ENCODE data around the gene XPO6. TPM values are rescaled to one million over a fixed set of nuclear protein-coding genes. Genes with fewer than 3 reads are reported as not detected.

Gene XPO6
- total RNA-seq, 1 donor from 2014 or later = 61.5 TPM

GRCh38 chr16:28208824-28209223 lies 2.9 kb downstream of the XPO6 start:
- DNase-seq (ENCODE audit: low read depth in 2 of 2) = peak; percentile 80 to 81

GRCh38 chr16:28208131-28208530 lies 3.6 kb downstream of the XPO6 start:
- DNase-seq (ENCODE audit: low read depth in 2 of 2) = no peak

GRCh38 chr16:28207399-28207798 lies 4.4 kb downstream of the XPO6 start:
- no peak for DNase-seq (ENCODE audit: low read depth in 2 of 2)

GRCh38 chr16:28205974-28206373 lies 5.8 kb downstream of the XPO6 start:
- DNase-seq (ENCODE audit: low read depth in 2 of 2) = no peak

- DNase-seq (ENCODE audit: low read depth in 2 of 2) = no peak
These were observed 6.5 kb downstream of the XPO6 start for GRCh38 chr16:28205117-28205899.

- DNase-seq (ENCODE audit: low read depth in 2 of 2) = no peak
These were observed 7.1 kb downstream of the XPO6 start for GRCh38 chr16:28204622-28205021.

GRCh38 chr16:28204204-28204603 lies 7.6 kb downstream of the XPO6 start:
- DNase-seq (ENCODE audit: low read depth in 2 of 2) = no peak

GRCh38 chr16:28202147-28202746 lies 9.5 kb downstream of the XPO6 start:
- peak in 1 of 2 donors; percentile 42 for DNase-seq (ENCODE audit: low read depth in 2 of 2)

GRCh38 chr16:28200661-28201060 lies 11.1 kb downstream of the XPO6 start:
- no peak for DNase-seq (ENCODE audit: low read depth in 2 of 2)

- no peak for DNase-seq (ENCODE audit: low read depth in 2 of 2)
These were observed 15.3 kb downstream of the XPO6 start for GRCh38 chr16:28196387-28196987.

- no peak for DNase-seq (ENCODE audit: low read depth in 2 of 2)
These were observed 15.9 kb downstream of the XPO6 start for GRCh38 chr16:28195859-28196258.

GRCh38 chr16:28193530-28194423 lies 18.0 kb downstream of the XPO6 start:
- DNase-seq (ENCODE audit: low read depth in 2 of 2) = peak; percentile 59 to 61

GRCh38 chr16:28192806-28193529 lies 18.8 kb downstream of the XPO6 start:
- DNase-seq (ENCODE audit: low read depth in 2 of 2) = no peak

- DNase-seq (ENCODE audit: low read depth in 2 of 2) = no peak
These were observed 20.3 kb downstream of the XPO6 start for GRCh38 chr16:28191364-28191960.

GRCh38 chr16:28189245-28189644 lies 22.5 kb downstream of the XPO6 start:
- DNase-seq (ENCODE audit: low read depth in 2 of 2) = peak in 1 of 2 donors; percentile 14

GRCh38 chr16:28188085-28188916 lies 23.5 kb downstream of the XPO6 start:
- no peak for DNase-seq (ENCODE audit: low read depth in 2 of 2)

- no peak for DNase-seq (ENCODE audit: low read depth in 2 of 2)
These were observed 24.2 kb downstream of the XPO6 start for GRCh38 chr16:28187595-28188004.

- DNase-seq (ENCODE audit: low read depth in 2 of 2) = no peak
These were observed 25.0 kb downstream of the XPO6 start for GRCh38 chr16:28186752-28187151.

GRCh38 chr16:28185696-28186095 lies 26.1 kb downstream of the XPO6 start:
- DNase-seq (ENCODE audit: low read depth in 2 of 2) = no peak

- no peak for DNase-seq (ENCODE audit: low read depth in 2 of 2)
These were observed 27.1 kb downstream of the XPO6 start for GRCh38 chr16:28184625-28185024.
